Nephron progenitor cell (in vitro differentiated cells): ENCODE measurements around the gene PUM1.

Experiments used
- DNase-seq: peaks from one replicate; pipeline ENCODE4 v3.0.0; 2021
- H3K27ac Mint-ChIP-seq: 2 replicates; pipeline ENCODE4 v1.8.0; 2021; ENCODE audit warnings: mild to moderate bottlenecking, moderate library complexity, mixed read lengths
- H3K27me3 Mint-ChIP-seq: 2 replicates; pipeline ENCODE4 v1.8.0; 2021; ENCODE audit warnings: mild to moderate bottlenecking, low read depth, mixed read lengths; ENCODE audit not compliant: poor library complexity
- H3K36me3 Mint-ChIP-seq: 2 replicates; pipeline ENCODE4 v1.8.0; 2021; ENCODE audit warnings: low read depth, mixed read lengths
- H3K4me1 Mint-ChIP-seq: 2 replicates; pipeline ENCODE4 v1.8.0; 2021; ENCODE audit warnings: mixed read lengths
- H3K4me3 Mint-ChIP-seq: 2 replicates; pipeline ENCODE4 v1.8.0; 2021; ENCODE audit warnings: mild to moderate bottlenecking, moderate library complexity, mixed read lengths
- H3K9me3 Mint-ChIP-seq: 2 replicates; pipeline ENCODE4 v1.8.0; 2021; ENCODE audit warnings: mild to moderate bottlenecking, moderate library complexity, mixed read lengths
- CTCF ChIP-seq: fragments of 200-600 bp; sonication (generic); IDR thresholded peaks from 2 replicates; pipeline ENCODE4 v1.5.0; 2021; ENCODE audit warnings: antibody characterized with exemption

PUM1 gene

DNA sequence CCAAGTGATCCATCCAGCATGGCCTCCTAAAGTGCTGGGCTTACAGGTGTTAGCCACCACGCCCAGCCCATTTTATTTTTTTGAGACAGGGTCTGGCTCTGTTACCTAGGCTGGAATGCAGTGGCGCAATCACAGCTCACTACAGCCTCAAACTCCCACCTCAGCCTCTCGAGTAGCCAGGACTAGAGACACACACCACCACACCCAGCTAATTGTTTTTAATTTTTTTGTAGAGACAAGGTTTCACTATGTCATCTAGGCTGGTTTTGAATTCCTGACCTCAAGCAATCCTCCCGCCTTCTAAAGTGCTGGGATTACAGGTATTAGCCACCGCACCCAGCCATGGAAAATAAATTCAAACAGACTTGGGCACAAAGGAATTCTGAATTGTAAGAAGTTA is 31.9 kb downstream of the PUM1 start:
- Mint-ChIP-seq H3K36me3 (peaks cover 60% of the 10 kb centered on the region), H3K4me3 (no peak overlapping the region), H3K4me1 (peaks cover 24% of the 10 kb centered on the region), H3K27me3 (no peaks in the 10 kb centered on the region), H3K9me3 (no peaks in the 10 kb centered on the region), H3K27ac (no peak overlapping the region)
- no peak for DNase-seq
- no peak for TF ChIP-seq CTCF

DNA sequence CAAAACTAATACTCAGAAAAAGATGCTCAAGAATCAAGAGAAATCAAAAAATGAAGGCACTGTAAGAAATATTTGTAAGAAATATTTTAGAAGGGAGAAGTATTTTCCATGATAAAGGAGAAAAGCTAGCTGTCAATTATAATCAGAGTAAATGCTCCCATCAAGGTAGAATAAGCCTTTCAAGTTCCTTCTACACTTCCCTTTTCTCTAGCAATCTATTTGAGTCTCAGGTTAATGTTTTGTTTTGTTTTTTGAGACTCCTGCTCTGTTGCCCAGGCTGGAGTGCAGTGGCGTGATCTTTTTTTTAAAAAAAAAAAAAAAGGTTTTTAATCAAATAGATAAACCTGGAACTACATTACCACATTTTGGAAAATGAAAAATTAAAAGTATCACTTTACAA is 33.3 kb downstream of the PUM1 start:
- peaks cover 60% of the 10 kb centered on the region for H3K36me3 Mint-ChIP-seq
- H3K4me3 Mint-ChIP-seq: no peak overlapping the region
- H3K27me3 Mint-ChIP-seq: no peaks in the 10 kb centered on the region
- peaks cover 24% of the 10 kb centered on the region for H3K4me1 Mint-ChIP-seq
- no peak for TF ChIP-seq CTCF
- no peak overlapping the region for H3K27ac Mint-ChIP-seq
- H3K9me3 Mint-ChIP-seq: no peaks in the 10 kb centered on the region
- no peak for DNase-seq

GRCh38 chr1:31031330-31032143 is 34.0 kb downstream of the PUM1 start:
- no peaks in the 10 kb centered on the region for H3K9me3 Mint-ChIP-seq
- DNase-seq: no peak
- peaks cover 56% of the 10 kb centered on the region for H3K36me3 Mint-ChIP-seq
- H3K4me3 Mint-ChIP-seq: no peak overlapping the region
- TF ChIP-seq CTCF: no peak
- H3K27me3 Mint-ChIP-seq: no peaks in the 10 kb centered on the region
- peak overlapping the region; percentile 47 for H3K27ac Mint-ChIP-seq
- H3K4me1 Mint-ChIP-seq: peaks cover 27% of the 10 kb centered on the region

DNA sequence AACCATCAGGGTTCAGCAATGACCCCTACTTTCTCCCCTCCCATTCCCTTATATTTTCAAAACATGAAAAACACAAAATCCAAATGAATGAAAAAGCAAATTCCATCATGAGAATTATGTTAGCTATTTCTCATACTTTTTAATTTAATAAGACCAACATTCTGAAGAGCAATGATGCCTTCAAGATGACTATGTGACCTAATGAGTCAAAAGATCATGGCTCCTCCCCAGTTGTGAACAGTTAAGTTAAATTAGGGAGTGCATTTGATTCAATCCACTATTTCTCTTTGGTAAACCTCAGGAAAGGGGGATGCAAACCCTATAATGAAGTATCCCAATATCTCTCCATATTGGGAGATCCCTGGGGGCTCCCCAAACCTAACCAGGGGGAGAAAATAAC is 36.5 kb downstream of the PUM1 start:
- H3K4me1 Mint-ChIP-seq: peaks cover 28% of the 10 kb centered on the region
- H3K9me3 Mint-ChIP-seq: no peaks in the 10 kb centered on the region
- peaks cover 46% of the 10 kb centered on the region for H3K36me3 Mint-ChIP-seq
- no peak for DNase-seq
- TF ChIP-seq CTCF: no peak
- peak overlapping the region; percentile 23 for H3K27ac Mint-ChIP-seq
- H3K4me3 Mint-ChIP-seq: no peak overlapping the region
- no peaks in the 10 kb centered on the region for H3K27me3 Mint-ChIP-seq

DNA sequence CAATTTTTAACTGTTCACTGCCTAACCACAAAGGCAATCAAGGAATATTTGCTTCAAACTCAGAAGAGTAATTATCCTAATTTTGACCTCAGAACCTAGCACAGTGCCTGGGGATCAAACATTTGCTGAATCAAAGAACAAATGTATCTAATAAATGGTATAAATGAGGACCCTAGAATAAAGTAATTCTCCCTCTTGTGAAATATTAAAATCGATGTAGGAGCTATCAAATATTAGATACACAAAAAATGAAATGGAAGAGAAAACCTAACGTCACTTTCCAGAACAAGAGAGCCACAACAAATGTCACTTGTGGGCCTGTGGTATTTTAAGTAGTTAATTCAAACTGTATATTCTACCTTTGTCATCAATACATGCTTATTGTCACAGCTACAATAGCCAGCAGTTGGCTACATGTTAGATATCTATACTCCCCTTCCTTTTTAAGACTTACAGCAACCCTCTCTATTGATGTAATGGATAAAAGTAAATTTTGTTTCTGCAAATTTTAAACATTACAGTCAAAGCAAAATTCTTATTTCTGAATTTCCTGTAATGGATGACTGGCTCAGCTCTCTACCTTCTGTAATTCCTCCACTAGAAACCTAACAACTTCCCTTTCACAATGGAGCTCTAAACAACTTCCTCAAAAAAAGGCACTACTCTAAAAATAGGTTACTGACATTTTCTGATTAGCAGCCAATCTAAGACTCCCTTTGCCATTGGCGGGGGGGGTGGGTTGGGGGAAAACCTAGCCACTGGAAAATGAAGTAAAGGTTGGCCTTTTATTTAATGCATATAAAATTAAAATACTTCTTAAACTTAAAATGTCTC is 37.6 kb downstream of the PUM1 start:
- no peaks in the 10 kb centered on the region for H3K9me3 Mint-ChIP-seq
- no peak for TF ChIP-seq CTCF
- H3K4me3 Mint-ChIP-seq: no peak overlapping the region
- H3K27me3 Mint-ChIP-seq: no peaks in the 10 kb centered on the region
- peak overlapping the region; percentile 28 for H3K27ac Mint-ChIP-seq
- H3K4me1 Mint-ChIP-seq: peaks cover 25% of the 10 kb centered on the region
- no peak for DNase-seq
- peaks cover 44% of the 10 kb centered on the region for H3K36me3 Mint-ChIP-seq
